NCI-H1092 (cell line): ENCODE measurements around the gene PRIMA1.
"Not testable (repeated sequence)": the region's sequence is repeated elsewhere in the genome, so short reads cannot be mapped to it uniquely, and the experiment has no call there.

Experiments used
- DNase-seq: peaks from one replicate; lab custom pipeline; 2025; lab: John Stamatoyannopoulos, UW

Gene PRIMA1, protein sequence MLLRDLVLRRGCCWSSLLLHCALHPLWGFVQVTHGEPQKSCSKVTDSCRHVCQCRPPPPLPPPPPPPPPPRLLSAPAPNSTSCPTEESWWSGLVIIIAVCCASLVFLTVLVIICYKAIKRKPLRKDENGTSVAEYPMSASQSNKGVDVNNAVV

DNA sequence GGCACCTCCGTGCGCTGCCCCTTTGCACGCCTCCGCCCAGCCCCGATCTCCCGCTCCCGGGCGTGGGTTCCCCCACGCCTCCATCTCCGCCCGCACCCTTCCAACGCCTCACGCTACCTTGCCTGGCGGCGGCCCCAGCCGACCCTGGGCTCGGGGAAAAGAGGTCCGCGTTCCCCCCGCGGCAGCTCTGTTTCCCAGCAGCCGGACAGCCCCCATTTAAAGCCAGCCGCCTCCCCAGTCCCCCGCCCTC is at the start of gene PRIMA1:
Gene PRIMA1, minus strand, starts transcription at position 193 of the 250 bp plus-strand sequence. CDS start 767 bp downstream, outside the sequence.
- DNase-seq = no peak

GRCh38 chr14:93834699-93835371 is 46.5 kb upstream of the PRIMA1 start:
- DNase-seq = no peak

DNA sequence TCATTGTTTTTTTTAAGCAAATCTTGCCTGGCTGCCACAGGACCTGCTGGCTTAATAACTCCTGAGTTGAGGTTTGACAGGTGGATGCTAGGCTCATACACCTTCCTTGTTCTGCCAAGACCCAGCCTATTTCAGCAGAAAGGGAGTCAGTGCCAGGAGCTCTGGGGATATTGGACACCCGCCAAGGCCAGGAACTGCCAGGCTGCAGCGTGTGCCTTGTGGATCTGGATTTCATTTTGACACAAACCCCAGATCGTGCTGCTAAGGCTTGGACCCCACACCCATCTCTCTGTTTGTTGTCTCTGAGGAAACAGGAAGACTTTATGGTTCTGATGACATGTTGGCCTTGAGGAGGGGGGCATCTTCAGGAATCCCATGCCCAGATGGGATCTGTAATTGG is 44.4 kb upstream of the PRIMA1 start:
- peak; percentile 75 for DNase-seq

DNA sequence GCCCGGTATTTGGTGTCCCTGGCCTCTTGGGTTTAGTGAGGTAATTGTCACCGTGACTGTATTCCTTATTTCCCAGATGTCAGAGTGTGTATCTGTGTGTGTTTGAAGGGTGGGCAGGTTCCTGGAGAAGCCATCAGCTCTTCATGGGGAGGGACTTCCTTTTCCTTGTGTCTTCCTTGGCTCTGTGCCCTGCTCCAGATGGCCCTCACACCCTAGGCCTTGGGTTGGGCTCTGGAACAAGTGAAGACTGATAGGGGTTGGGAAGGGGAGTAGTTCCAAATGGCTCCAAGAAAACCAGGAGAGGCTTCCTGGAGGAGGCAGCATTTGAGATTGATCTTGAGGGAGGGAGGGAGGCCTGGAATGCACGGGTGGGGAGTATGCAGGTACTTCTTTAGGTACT is 43.8 kb upstream of the PRIMA1 start:
- no peak for DNase-seq

DNA sequence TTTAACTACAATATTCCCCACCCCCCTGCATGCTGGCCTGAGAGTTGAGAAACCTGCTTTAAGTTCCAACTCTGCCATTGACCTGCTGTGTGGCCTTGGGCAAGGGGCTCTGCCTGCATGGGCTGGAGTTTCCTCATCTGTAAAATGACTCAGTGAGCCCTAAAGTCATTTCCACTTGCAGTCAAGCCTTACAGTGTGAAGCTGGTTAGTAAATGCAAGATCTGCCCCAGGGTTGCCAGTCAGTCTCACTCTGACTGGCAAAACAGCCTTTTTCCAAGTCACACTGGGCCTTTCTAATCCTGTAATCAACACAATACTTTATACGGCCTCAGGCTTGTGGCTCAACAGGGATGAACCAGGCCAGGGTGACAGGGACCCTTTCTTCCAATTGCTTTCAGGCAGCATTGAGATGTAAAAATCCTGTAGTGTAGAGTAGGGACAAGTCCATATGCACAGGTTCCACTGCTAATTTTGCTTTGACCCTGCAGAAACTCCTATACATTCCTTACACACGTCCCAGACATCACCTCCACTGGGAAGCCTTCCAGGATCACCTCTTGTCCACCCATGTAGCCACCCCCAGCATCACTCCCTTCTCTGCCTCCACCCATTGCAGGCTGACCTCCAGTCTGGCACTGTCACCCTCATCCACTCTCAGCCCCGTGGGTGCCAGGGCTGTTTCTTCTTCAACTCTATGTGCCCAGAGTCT is 42.6 kb upstream of the PRIMA1 start:
- no peak for DNase-seq

- DNase-seq = no peak
Measured at GRCh38 chr14:93829839-93830481, 41.7 kb upstream of the PRIMA1 start.

GRCh38 chr14:93825235-93825553 is 36.9 kb upstream of the PRIMA1 start:
- no peak for DNase-seq

DNA sequence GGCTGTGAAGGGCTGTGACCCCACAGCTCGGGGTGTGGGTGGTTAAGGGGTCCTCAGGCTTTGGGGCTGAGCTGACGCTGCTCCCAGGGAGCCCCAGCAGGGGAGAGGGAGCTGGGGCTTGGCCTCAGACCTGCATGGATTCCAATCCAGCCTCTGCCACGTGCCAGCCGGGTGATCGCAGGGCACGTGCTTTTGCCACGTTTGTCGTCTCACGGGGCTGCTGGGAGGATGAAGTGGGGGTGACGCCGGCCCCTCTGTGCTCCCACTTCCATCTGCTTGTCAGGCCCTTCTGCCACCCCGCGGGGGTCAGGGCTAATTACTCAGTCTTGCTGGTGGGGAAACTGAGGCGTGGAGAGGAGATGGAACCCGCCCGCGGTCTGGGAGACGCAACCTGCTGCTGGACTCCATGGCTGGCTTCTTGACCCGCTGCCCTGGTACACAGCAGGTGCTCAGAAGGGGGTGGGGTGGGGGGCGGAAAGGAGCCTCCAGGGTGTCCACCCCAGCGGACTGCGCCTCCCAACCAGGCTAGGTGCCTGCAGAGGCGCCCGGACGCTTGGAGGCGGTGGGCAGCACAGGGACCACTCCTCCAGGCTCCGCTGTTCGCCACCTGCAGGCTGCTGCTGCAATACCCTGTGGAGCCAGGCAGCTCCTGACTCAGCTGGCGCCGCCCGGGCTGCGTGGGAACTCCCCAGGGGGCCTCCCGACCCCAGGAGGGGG is 36.4 kb upstream of the PRIMA1 start:
- DNase-seq = peak; percentile 32

DNA sequence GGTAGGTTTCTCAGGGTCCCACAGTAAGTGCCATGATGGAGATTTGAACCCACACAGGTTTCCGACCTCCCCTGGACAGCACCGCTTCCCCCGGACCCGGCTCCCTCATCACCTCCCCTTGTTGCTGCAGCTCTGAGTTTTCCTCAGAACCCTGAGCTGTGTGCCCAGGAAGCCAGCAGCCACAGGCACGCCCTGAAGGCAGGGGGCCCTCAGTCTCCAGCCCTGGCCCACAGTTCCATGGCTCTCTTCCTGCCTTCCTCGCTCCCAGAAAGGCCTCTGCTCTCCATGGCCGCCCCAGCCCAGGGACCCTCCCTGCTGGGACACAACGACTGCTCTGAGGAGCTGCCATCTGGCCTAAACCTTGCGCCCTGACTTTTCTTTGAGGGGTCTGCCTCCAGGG is 35.8 kb upstream of the PRIMA1 start:
- DNase-seq = no peak

- DNase-seq = no peak
Measured at GRCh38 chr14:93821051-93821450, 32.8 kb upstream of the PRIMA1 start.

DNA sequence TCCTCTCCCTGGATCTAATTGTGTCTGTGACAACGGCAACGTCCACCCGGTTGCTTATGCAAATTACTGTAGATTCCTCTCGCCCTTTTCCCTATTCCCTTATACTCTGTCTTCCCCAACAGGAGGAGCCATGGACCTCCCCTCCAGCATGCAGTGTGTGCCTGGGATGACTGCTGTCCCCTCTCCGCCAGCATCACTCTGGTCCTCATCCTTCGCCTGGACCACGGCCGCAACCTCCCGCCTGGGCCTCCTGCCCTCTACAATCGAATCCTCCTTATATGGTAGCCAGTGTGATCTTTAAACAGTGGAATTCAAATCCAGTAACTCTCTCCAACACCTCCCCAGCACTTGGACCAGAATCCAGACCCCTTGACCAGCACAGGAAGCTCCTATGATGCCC is 30.6 kb upstream of the PRIMA1 start:
- no peak for DNase-seq

DNA sequence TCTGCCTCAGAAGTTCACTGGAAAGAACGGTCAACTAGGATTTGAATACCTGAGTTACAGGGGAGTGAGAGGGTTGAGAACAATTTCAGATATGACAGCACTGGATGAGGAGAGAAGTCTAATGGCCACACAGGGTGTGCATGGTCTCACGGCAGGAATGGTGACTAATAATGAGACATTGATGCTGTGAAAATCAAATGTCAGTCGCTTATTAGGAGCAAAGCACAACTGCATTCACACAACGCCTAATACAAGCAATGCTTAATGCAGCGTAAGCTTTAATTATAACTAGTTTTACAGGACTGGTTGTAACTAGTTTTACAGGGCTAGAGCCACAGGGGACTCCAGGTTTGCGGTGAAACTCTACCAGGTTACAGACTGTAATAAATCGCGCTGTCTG is 23.4 kb upstream of the PRIMA1 start:
- DNase-seq = no peak

DNA sequence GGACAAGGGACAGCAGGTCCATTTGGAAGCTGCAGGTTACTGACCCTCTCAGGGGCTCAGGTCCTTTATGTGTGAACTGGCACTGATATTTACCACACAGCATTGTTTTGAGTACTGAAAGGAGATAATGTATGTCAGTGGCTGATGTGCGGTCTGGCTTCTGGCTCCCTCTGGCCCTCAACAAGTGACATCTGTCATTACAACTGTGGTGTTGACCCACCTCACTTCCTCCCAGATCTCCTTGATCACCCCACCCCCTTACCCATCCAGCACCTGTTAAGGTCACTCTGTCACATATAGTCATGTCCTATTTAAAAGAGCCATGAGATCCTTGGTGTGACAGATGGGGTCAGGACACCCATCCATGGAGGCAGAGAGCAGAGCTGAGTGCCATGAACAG is 22.7 kb upstream of the PRIMA1 start:
- DNase-seq = no peak

- DNase-seq = not testable (repeated sequence)
Measured at GRCh38 chr14:93809491-93810420, 21.5 kb upstream of the PRIMA1 start.

DNA sequence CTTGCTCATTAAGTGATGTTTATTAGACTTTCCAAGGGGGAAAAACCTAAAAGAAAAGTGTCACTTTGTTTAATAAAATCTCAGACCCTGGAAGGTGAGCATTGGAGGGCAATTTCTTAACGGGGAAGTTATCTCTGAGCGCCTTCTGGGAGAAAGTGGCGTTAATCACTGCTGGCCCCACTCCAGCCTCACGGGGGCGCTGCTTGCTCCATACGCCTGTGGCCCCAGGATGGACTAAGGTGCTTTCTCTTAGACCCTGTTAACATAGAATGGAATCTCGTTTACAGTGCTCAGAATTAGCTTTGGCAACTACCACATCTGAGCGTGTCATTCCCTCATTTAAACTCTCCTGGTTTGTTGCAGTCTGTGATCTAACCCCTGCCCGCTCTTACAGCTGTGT is 16.4 kb upstream of the PRIMA1 start:
- DNase-seq = no peak

- DNase-seq = no peak
Measured at GRCh38 chr14:93803408-93804318, 15.4 kb upstream of the PRIMA1 start.

- no peak for DNase-seq
Measured at GRCh38 chr14:93799989-93800921, 12.0 kb upstream of the PRIMA1 start.

GRCh38 chr14:93799617-93799988 is 11.3 kb upstream of the PRIMA1 start:
- DNase-seq = no peak

- DNase-seq = no peak
Measured at GRCh38 chr14:93797536-93797935, 9.3 kb upstream of the PRIMA1 start.
